Measurements from ENCODE around the gene EFNA5.

EFNA5 gene

GRCh38 chr5:107524111-107524510, 146.6 kb downstream of the EFNA5 start:
- H3K4me3 ChIP-seq (ENCODE audit: low read depth, low read length): no peak overlapping the region
- TF ChIP-seq CTCF (IDR thresholded peaks at IDR 0.05; ENCODE audit: low read depth, low read length): no peak
- DNase-seq (ENCODE audit: low read depth, low spot score): no peak
- in situ Hi-C loops (cut with HindIII; ENCODE audit: low sequenced_read_pairs): no loop called here

- H3K4me3 ChIP-seq (ENCODE audit: low read depth, low read length): no peak overlapping the region
- TF ChIP-seq CTCF (IDR thresholded peaks at IDR 0.05; ENCODE audit: low read depth, low read length): no peak
- DNase-seq (ENCODE audit: low read depth, low spot score): no peak
- in situ Hi-C loops (cut with HindIII; ENCODE audit: low sequenced_read_pairs): no loop called here
Measured at GRCh38 chr5:107523029-107523680, 147.6 kb downstream of the EFNA5 start.

GRCh38 chr5:107522456-107522855, 148.3 kb downstream of the EFNA5 start:
- H3K4me3 ChIP-seq (ENCODE audit: low read depth, low read length): no peak overlapping the region
- DNase-seq (ENCODE audit: low read depth, low spot score): no peak
- TF ChIP-seq CTCF (IDR thresholded peaks at IDR 0.05; ENCODE audit: low read depth, low read length): no peak
- in situ Hi-C loops (cut with HindIII; ENCODE audit: low sequenced_read_pairs): no loop called here

- TF ChIP-seq CTCF (IDR thresholded peaks at IDR 0.05; ENCODE audit: low read depth, low read length): no peak
- H3K4me3 ChIP-seq (ENCODE audit: low read depth, low read length): no peak overlapping the region
- DNase-seq (ENCODE audit: low read depth, low spot score): peak; percentile 34
- in situ Hi-C loops (cut with HindIII; ENCODE audit: low sequenced_read_pairs): no loop called here
Measured at GRCh38 chr5:107519900-107520354, 150.8 kb downstream of the EFNA5 start.

GRCh38 chr5:107518616-107519015, 152.1 kb downstream of the EFNA5 start:
- in situ Hi-C loops (cut with HindIII; ENCODE audit: low sequenced_read_pairs): no loop called here
- H3K4me3 ChIP-seq (ENCODE audit: low read depth, low read length): no peak overlapping the region
- peak; percentile 50 for DNase-seq (ENCODE audit: low read depth, low spot score)
- no peak for TF ChIP-seq CTCF (IDR thresholded peaks at IDR 0.05; ENCODE audit: low read depth, low read length)

- TF ChIP-seq CTCF (IDR thresholded peaks at IDR 0.05; ENCODE audit: low read depth, low read length): no peak
- in situ Hi-C loops (cut with HindIII; ENCODE audit: low sequenced_read_pairs): no loop called here
- H3K4me3 ChIP-seq (ENCODE audit: low read depth, low read length): no peak overlapping the region
- DNase-seq (ENCODE audit: low read depth, low spot score): no peak
Measured at GRCh38 chr5:107518190-107518589, 152.5 kb downstream of the EFNA5 start.
